ENCODE results near the gene RBM33.

Gene RBM33

GRCh38 chr7:155692317-155692716, 47.9 kb downstream of the RBM33 start:
- no peak for TF ChIP-seq EZH2 (IDR thresholded peaks at IDR 0.05; ENCODE audit: borderline replicate concordance, low read length)
- TF ChIP-seq CTCF (IDR thresholded peaks at IDR 0.05; ENCODE audit: low read length), result no peak
- Histone ChIP-seq H3K27me3 (ENCODE audit: insufficient read depth, low read length) (no peaks in the 10 kb centered on the region), H3K4me3 (ENCODE audit: low read depth, low read length, poor library complexity, severe bottlenecking) (no peak overlapping the region), H3K9me3 (ENCODE audit: low read length) (no peaks in the 10 kb centered on the region), H3K36me3 (ENCODE audit: insufficient read depth, low read length) (peaks cover 55% of the 10 kb centered on the region), H3K9me2 (ENCODE audit: low read depth, low read length) (no peaks in the 10 kb centered on the region), H3K79me2 (ENCODE audit: insufficient read depth, low read length) (peaks cover 75% of the 10 kb centered on the region), H4K20me1 (ENCODE audit: insufficient read depth, low read length) (peaks cover 7% of the 10 kb centered on the region), H3K9ac (ENCODE audit: low read length) (no peak overlapping the region), H3K27ac (ENCODE audit: low read depth, low read length, poor library complexity, severe bottlenecking) (no peak overlapping the region), H3K4me1 (ENCODE audit: insufficient read depth, low read length, severe bottlenecking) (no peaks in the 10 kb centered on the region), H3K4me2 (ENCODE audit: low read length) (no peak overlapping the region), H2AFZ (ENCODE audit: low read length) (no peak overlapping the region), H3F3A (ENCODE audit: insufficient read depth, low read length) (no peaks in the 10 kb centered on the region)

- TF ChIP-seq EZH2 (IDR thresholded peaks at IDR 0.05; ENCODE audit: borderline replicate concordance, low read length), result no peak
- TF ChIP-seq CTCF (IDR thresholded peaks at IDR 0.05; ENCODE audit: low read length), result no peak
- Histone ChIP-seq H3K27ac (ENCODE audit: low read depth, low read length, poor library complexity, severe bottlenecking) (no peak overlapping the region), H3K9ac (ENCODE audit: low read length) (no peak overlapping the region), H2AFZ (ENCODE audit: low read length) (no peak overlapping the region), H3K9me3 (ENCODE audit: low read length) (no peaks in the 10 kb centered on the region), H3K36me3 (ENCODE audit: insufficient read depth, low read length) (peaks cover 60% of the 10 kb centered on the region), H3K79me2 (ENCODE audit: insufficient read depth, low read length) (peaks cover 85% of the 10 kb centered on the region), H3F3A (ENCODE audit: insufficient read depth, low read length) (no peaks in the 10 kb centered on the region), H3K4me3 (ENCODE audit: low read depth, low read length, poor library complexity, severe bottlenecking) (no peak overlapping the region), H3K27me3 (ENCODE audit: insufficient read depth, low read length) (no peaks in the 10 kb centered on the region), H3K9me2 (ENCODE audit: low read depth, low read length) (no peaks in the 10 kb centered on the region), H4K20me1 (ENCODE audit: insufficient read depth, low read length) (peaks cover 7% of the 10 kb centered on the region), H3K4me1 (ENCODE audit: insufficient read depth, low read length, severe bottlenecking) (no peaks in the 10 kb centered on the region), H3K4me2 (ENCODE audit: low read length) (no peak overlapping the region)
These were observed 49.4 kb downstream of the RBM33 start for GRCh38 chr7:155693826-155694225.

- Histone ChIP-seq H3F3A (ENCODE audit: insufficient read depth, low read length) (no peaks in the 10 kb centered on the region), H2AFZ (ENCODE audit: low read length) (no peak overlapping the region), H3K9ac (ENCODE audit: low read length) (no peak overlapping the region), H3K4me2 (ENCODE audit: low read length) (no peak overlapping the region), H4K20me1 (ENCODE audit: insufficient read depth, low read length) (peaks cover 7% of the 10 kb centered on the region), H3K9me2 (ENCODE audit: low read depth, low read length) (no peaks in the 10 kb centered on the region), H3K4me1 (ENCODE audit: insufficient read depth, low read length, severe bottlenecking) (no peaks in the 10 kb centered on the region), H3K79me2 (ENCODE audit: insufficient read depth, low read length) (peaks cover 95% of the 10 kb centered on the region), H3K27me3 (ENCODE audit: insufficient read depth, low read length) (no peaks in the 10 kb centered on the region), H3K27ac (ENCODE audit: low read depth, low read length, poor library complexity, severe bottlenecking) (no peak overlapping the region), H3K4me3 (ENCODE audit: low read depth, low read length, poor library complexity, severe bottlenecking) (no peak overlapping the region), H3K9me3 (ENCODE audit: low read length) (no peaks in the 10 kb centered on the region), H3K36me3 (ENCODE audit: insufficient read depth, low read length) (peaks cover 69% of the 10 kb centered on the region)
- TF ChIP-seq CTCF (IDR thresholded peaks at IDR 0.05; ENCODE audit: low read length), result no peak
- no peak for TF ChIP-seq EZH2 (IDR thresholded peaks at IDR 0.05; ENCODE audit: borderline replicate concordance, low read length)
These were observed 50.4 kb downstream of the RBM33 start for GRCh38 chr7:155694851-155695250.
